ENCODE results near the gene KRTAP25-1.

KRTAP25-1 gene, protein sequence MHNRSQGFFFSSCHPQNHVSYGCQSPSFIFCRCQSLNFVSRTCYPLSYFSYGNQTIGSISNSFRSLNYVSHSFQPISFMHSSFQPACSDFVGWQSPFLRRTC

DNA sequence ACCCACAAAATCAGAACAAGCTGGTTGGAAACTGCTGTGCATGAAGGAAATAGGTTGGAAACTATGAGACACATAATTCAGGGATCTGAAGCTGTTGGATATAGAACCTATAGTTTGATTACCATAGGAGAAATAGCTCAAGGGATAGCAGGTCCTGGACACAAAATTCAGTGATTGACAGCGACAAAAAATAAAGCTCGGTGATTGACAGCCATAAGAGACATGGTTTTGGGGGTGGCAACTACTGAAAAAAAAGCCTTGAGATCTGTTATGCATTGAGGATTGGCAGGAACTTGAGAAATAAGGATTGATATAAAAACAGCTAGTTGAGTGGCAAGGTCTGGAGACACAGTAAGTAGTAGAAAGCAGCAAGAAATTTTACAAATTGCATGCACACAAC lies at the start of gene KRTAP25-1:
Gene KRTAP25-1 (minus strand): TSS at position 300 of the 400 bp plus-strand sequence. CDS start 24 bp downstream, at position 276.
- DNase-seq, result no peak

DNA sequence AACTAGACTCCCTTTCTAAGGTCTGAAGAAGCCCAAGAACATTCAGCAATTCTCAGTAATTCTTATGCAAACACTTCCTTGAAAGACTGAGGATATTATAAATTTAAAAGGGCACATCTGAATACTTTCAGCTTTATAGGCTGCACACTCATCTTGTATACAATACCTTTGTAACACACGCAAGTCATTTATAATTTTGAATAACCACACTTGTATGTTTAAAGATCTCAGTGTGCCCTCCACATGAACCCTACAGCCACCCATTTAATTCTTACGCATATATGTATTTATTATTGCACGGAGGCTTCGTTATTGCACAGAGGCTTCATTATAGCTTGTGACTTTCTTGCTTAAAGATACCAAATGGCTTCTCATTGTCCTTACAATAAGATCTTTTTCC lies 49.4 kb upstream of the KRTAP25-1 start:
- DNase-seq, result no peak

DNA sequence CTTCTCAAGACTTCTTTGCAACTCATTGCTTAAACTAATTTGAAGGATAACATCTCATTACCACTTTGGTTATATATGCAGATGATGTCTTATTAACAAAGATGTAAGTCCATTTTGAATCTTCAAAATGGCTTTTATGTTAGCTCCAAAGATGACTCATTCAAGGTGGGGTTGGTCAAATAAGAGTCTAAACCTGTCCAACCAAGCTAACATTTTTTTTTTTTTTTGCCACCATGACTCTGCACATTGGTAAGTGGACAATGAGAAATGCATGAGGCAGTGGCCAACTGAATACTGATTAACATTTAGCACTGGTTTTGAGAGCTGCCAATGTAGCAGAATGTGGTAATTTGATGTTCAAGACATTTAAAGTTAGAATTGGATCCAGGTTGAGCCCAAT lies 48.5 kb upstream of the KRTAP25-1 start:
- DNase-seq, result no peak

DNA sequence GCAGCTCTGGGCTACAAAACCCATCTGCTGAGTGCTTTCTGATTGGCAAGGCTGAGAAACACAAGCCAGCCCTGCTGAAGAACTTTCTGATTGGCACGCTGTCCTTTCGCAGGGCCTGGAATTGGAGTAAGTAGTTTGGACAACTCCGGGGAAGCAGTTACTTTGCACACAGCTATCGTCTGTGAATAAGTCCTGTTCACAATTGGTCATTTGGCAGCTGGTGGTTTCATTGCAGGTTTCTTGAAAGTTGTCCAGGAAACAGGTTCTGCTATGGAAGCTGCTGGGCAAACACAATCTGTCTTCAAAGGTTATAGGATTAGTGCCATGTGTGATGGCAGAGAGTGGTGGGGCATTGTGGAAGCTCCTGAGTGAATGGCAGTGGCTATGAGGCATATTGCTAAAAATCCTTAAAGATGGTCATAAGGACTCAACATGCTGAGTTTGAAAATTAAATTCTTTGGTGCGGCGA lies 48.0 kb upstream of the KRTAP25-1 start, which contains the start of gene KRTAP27-1:
Gene KRTAP27-1 (minus strand): TSS at position 419 of the 469 bp plus-strand sequence. CDS start 26 bp downstream, at position 393.
- no peak for DNase-seq

DNA sequence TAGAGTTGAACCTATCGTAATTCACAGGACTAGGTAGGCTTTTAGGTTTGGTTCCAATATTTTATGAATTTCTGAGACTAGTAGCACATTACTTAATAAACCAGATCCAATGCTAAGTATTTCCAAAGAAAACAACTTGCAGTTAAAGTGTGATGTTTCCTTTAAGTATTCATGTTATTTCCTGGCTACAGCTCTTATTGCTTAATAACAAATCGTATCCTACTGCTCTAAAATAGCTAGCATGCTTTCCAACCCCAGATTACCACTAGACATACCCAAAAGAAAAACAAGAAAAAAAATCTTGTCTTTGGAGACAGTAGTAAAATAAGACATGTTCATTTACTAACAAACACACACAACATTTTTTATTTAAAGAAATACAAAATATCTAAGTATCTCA lies 47.3 kb upstream of the KRTAP25-1 start:
- DNase-seq, result no peak

DNA sequence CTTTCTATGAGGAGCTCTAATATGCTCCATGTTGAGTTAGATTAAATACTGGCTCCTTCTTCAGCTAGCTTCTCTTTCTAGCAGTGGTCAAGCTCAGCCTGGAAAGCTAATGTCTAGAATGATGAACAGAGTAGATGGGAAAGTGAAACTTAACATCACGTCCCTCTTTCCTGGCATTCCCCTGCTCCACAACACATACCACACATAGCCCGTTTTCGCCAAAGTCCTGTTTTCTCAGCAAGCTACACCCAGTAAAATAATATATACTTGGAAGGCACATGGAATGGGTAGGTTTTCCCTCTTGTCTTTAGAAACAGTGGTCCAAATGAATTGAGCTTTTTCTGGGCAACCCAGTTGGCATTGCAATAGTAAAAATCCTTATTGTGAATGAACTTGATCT lies 44.4 kb upstream of the KRTAP25-1 start:
- DNase-seq, result no peak

DNA sequence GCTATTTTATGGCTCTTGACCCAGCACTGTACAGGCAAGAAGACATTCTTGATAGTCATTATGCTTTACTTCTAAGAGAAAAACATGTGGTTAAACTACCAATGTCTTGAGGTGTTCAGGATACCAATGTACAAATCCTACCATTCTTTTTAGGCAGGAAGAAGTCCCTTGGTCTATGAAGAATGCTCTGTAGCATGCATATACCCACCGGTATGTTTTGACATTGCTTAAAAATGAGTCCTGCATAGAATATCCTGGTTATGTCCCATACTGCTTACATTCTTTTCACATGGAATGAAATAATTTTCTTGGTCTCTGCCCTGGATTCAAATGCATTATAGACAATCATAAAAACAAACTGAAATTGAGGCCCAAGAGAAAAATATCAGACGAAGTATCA lies 43.4 kb upstream of the KRTAP25-1 start:
- no peak for DNase-seq

DNA sequence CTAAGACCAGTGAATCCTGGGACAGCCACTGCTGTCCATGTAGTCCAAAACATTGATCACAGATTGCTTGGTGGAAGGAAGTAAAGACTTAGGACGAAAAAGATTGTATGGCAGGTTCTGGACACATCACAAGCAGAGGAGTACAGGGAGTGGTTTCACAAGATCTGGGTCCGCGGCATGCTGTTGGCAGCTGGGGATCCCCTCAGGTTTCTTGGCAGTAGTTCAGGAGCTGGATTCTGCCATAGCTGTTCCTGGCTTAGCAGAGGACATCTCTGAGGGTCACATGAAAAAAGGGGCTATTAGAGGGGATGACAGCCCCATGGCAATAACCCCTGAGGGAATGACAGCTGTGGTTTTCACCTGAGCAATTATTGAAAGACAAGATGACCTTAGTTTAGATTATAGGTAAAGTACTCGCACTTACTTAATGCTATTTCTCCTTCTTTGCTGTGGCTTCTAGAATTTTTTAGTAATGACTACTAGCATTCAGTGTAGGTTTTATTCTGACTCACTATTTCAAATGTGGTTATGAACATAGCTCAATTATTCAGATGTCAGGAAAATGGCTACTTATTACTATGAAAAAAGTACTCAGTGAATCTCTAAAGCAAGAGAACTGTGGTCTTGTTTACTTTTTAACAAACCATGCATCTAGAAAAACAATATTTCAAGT lies 40.0 kb upstream of the KRTAP25-1 start:
- DNase-seq, result no peak

DNA sequence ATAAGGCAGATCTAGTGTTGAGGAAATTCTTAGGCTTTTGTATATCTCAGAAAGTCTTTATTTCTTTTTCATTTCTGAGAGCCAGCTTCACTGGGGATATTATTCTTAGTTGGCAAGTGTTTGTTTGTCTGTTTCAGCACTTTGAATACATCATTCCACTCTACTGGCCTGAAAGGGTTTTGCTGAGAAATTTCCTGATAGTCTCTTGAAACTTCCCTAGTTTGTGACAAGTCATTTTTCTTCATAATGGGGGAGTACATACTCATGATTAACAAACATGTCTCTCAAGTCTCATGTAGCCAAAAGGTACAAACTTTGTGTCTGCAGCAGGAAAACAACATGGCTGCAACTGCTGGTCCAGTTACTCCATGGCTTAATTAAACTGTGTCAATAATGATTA lies 37.1 kb upstream of the KRTAP25-1 start:
- no peak for DNase-seq

DNA sequence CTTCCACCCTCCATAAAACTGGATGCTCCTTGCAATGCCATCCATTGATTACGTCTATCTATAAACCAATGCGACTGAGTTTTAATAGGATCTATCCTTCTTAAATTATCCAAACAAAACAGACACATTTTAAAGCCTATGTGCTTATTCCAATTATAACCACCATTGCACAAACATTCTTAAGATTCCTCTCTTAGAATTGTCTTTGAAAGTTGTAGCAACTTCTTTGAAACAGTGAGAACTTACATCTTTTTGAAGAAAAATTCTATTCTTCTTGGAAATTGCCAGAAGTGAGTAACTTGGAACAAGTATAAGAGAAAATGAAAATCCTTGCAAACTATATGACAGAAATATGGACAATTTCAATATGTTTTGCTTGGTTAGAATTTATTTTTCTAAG lies 30.9 kb upstream of the KRTAP25-1 start, which contains the start of gene KRTAP26-1:
Gene KRTAP26-1 (minus strand): TSS at position 101 of the 400 bp plus-strand sequence. CDS start 280 bp downstream, outside the sequence.
- no peak for DNase-seq

DNA sequence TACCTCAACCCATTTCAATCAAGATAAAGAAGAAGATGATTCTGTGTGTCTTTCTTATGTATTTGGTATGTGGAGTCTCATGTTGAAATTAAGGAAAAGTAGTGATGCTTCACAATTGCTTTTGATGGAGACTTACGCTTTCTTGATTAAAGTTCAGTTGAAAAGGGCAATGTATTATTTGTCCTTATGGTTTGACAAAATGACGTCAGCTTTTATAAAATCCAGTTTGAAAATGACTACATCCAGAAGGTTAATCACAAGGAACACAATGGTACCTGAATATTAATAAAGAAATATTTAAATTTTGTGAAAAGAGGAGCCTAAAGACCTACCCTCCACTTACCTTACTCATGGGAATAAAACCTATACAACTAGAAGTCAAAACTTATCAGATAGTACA lies 26.4 kb upstream of the KRTAP25-1 start:
- no peak for DNase-seq

DNA sequence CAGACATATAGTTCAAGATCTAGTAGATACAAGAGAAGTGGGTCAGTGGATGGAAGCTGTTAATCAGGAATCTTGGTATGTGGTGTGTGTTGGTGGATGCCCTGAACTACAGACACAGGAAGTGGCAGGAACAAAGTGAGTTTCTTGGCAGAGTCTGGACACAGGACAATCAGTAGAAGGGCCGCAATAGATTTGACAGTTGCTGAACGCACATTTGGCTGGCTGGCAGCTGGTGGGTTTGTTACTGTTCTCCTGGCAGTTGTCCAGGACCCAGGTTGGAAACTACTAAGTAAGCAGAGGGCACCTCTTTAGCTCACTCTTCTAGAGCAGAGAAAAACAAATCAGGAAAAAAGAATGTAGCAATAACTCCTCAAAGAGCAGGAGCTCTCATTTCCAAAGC lies 17.6 kb upstream of the KRTAP25-1 start:
- no peak for DNase-seq

DNA sequence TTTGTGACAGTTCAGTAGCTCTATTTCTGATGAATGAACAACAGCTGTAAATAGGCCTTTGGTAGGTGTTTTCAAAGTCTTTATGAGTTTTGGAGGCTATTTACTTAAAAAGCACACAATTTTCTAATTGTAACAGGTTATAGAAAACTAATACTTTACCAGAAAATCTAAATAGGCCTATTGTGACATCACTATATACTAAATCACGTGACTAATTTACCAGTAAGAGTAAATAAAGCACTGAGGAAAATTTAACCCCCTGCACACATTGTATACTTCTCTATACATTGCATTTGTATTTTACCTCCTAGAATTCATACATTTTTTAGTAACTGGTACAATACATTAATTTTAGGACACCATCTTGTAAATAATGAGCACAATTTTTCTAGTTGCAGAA lies 15.8 kb upstream of the KRTAP25-1 start:
- DNase-seq, result no peak

DNA sequence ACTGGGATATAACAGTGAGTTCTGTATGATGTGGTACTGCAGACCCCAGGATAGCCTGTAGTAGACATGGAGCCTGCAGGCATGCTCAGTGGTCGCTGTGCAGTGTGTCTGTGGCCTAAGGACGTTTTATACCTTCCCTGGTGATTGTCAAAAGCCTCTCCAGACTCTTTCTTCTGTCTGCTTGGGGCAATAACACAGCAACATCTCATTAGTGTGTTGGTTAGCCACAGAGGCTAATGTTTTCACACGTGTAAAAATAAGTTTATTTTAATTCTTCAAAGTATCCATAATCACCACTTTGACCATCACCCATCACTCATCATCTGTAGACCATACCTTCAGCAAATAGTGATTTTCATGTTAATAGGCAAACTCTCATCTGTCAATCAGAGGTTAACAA lies 6.5 kb downstream of the KRTAP25-1 start, which contains the start of gene KRTAP24-1:
Gene KRTAP24-1 (minus strand): TSS at position 101 of the 400 bp plus-strand sequence. CDS start 18 bp downstream, at position 83.
- no peak for DNase-seq

DNA sequence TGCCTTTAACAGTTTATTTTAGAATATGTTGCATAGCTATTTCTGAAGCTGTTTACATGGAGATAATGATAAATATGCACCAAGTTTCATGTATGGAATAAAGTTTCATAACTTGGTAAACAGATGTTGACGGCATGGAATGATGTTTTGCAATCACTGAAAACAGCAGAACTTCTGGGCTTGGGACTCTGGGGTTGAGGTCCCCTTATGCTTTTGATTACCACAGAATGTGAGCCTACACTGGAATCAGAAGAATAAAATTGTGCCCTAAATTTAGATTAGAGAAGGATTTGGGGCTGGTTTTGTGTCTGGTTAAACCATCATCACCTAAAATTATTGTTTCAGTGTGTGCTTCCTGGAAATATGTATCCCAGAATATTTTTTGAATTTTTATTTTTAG lies 17.7 kb downstream of the KRTAP25-1 start:
- DNase-seq, result no peak

DNA sequence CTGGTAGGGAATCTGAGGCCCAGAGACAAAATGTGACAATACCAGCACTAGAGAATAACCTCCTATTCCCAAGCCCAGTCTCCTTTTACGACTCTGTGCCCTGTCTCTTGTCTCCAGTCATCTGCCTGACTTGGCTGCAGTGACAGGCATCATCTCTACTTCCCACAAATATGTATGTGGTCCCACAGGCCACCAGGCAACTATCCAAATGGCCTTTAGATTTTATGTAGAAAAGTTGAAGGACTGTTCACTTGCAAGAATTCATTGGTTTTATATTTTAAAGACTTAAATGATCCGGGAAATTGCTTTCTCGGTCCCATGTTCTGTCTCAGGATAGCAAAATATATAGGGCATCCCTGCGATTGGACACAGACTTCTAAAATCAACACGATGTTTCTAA lies 18.2 kb downstream of the KRTAP25-1 start:
- no peak for DNase-seq

DNA sequence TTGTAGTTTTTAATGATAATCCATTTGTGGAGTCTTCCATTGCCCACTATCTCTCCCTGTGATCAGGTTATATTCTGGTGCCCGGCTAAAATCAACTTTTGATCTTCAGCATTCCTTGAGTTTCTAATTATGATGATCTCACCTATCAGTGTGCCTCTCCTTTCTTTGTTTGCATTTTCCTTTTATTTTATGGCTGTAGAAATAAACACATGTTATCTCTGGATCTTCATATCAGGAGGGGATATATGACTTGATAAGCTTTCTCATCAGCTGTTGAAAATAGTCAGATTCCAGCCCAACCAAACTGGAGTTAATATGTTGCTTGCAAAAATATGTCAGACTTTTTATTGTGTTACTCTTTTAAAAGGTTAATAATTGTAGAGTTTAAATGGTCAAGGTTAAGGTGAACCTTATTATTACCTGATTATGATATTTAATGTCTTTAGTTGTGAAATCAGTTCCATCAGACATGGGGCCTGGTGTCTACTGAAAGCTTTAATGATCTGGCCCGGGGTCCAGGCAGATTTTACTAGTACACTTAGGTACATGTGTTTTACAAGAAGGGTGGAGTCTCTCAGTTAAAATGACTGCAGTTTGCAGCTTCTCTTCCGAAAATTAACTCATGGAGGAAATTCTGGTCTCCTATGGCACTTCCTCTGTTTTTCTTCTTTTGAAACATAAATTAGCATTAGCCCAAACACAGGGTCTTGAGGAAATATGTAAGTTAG lies 19.3 kb downstream of the KRTAP25-1 start:
- DNase-seq, result no peak

DNA sequence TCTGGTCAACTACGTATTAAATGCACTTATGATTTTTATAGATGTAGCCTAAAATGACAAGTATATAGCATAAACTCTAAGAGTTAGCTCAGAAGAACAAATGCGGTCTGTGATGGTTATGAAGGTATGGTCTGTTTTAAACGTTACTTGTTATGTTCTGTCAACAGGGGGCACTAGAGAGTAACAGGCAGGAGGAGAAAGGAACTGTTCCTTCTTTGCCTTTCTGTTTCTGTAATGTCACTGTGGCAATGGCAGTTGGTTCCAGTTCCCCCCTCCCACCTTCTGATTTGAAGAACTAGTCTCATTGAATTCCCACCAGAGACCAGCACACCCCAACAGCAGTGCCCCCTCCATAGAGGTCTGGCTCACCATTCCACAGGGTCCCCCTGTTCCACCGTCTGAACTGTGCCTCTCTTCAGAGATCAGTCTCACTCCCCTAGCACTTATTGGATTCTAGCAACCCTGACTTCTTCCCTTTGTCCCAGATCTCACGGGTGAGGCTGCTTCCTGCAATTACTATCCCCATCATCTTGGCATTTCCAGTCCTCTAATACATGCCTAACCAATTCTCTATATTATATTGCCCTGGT lies 20.6 kb downstream of the KRTAP25-1 start:
- DNase-seq, result no peak

DNA sequence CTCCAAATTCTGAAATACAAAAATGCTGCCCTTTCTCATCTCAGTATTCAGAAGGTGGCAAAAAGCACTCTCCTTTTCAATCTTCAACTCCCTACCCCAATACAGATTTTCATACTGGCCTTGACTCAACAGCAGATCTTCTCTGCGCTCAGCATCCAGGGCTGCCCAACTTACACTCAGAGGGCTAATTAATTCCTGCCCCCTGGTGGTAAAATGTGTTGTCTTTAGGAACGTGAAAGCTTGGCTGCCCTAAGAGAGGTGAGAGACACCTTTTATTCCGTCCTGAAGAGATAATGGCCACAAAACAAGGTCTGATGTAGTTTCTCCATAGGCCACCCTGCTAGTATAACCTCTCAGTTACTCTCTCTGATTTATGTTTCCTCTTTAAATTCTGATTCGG lies 31.5 kb downstream of the KRTAP25-1 start:
- DNase-seq, result no peak

DNA sequence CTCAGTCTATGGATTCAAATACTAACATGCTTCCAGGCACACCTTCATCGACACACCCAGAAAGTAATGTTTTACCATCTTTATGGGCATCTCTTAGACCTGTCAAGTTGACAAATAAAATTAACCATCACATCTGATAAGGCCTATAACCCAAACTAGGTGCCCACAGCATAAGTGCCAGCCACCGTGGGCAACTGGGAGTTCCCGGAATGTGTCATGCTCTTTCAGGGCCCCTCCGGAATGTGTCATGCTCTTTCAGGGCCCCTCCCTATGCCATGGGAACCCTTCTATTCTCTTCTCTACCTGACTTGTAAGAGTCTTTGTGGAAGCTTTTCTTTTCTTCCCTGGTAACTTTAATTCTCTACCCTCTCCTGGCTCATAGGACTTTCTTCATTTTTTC lies 33.2 kb downstream of the KRTAP25-1 start:
- DNase-seq, result no peak

DNA sequence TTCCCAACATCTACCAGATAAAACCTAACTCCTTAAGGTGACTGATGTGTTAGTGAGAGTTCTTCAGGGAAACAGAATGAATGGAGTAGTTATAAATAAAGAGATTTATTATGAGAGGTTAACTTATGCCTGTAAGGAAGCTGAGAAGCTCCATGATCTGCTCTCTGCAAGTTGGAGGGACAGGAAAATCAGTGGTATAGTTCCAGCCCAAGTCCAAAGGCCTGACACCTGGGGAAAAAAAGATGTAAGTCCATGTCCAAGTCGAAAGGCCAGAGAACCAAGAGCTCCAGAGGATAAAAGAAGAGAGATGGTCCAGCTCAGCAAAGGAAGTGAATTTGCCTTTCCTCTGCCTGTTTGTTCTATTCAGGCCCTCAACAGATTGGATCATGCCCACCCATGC lies 33.6 kb downstream of the KRTAP25-1 start:
- no peak for DNase-seq

DNA sequence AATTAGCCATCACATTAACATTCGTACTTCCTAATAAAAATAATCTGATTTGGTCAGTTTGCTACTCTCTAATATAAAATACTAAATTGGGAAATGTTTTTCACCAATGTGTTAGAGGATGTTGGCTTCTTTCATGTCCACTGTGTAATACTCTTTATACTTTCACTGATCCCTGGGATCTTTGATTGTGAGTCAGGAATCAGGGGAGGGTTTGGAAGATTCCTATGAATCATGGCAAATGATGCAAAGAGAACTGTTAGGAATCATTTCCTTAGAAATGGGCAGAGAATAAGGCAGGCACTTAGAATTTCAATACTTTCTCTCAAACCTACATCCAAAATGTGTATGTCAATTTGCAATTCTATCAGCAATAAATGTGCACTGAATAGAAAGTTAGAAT lies 37.5 kb downstream of the KRTAP25-1 start:
- no peak for DNase-seq

DNA sequence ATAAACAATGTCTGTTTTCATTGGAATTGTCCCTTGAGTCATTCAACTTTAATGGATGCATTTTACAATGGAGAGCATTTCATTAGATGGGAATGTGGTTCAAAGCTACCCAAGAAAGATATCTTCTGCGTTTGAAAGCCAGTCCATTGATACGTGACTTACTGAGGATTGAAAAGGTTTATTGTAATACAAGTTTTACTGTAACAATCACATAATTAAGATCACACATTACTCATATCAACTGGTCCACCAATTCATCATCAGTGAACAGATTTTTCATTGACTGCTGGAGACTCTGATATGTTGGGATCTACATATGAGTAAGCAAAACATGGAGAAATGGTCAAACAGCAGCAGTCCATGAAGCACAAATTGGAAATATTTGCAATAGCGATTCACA lies 39.4 kb downstream of the KRTAP25-1 start:
- DNase-seq, result no peak

DNA sequence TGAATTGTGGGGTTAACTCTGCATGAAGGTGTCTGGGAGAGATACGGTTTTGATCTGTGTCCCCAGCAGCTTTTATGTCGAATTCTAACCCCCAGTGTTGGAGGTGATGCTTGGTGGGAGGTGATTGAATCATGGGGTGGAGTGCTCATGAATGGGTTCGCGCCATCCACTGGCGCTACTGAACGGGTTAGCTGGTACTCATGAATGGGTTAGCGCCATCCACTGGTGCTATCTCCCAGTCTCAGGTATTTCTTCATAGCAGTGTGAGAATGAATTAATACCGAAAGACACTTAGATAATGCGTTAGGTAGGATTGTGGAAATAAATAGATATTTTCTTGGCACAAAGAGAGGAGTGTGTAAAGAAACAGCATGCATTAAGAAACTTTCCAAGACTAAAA lies 40.5 kb downstream of the KRTAP25-1 start:
- DNase-seq, result no peak
